ENCODE data around the gene SLC22A16. TPM values are rescaled to one million over a fixed set of nuclear protein-coding genes. Genes with fewer than 3 reads are reported as not detected.

The SLC22A16 gene
- total and polyA plus RNA-seq, 2 donors (not counting 3 experiments of a cell fraction or from before 2014, with no cell fraction given) = not detected

DNA sequence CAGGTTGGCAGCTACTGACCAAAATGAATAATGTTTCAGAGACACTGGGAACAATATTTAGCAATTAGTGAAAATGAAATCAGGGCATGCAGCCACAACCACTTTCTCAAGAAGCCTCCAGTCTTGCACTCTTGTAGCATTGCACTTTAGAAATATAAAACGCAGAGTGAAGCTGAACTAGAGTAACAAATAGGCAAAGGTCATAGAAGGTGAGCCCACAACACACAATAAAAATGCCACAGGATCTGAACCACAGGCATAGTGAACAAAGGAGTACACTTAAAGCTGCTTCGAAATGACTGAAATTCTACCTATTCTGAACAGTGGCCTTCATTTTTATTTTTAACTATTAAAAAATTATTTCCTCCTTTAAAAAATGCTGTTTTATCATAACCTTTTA lies 86.0 kb downstream of the SLC22A16 start:
- BruUV-seq (replicated peaks) = no TSS peak

More for the DNA sequence above, 86.0 kb downstream of the SLC22A16 start:
- Histone ChIP-seq H3K4me3 (replicated peaks in 1 of 3; ENCODE audit: insufficient read depth in 1 of 3, low read depth in 1 of 3, low read length in 3 of 3) (no peak overlapping the region), H3K4me1 (ENCODE audit: control insufficient read depth, extremely low read depth, insufficient read depth, low read length) (peaks cover 17% of the 10 kb centered on the region), H3K9me1 (replicated peaks; ENCODE audit: control insufficient read depth, extremely low read depth, insufficient read depth, low read length) (no peaks in the 10 kb centered on the region), H3K9me3 (replicated peaks; ENCODE audit: control insufficient read depth, insufficient read depth, low read length) (no peaks in the 10 kb centered on the region), H3K27ac (ENCODE audit: insufficient read depth, low read depth, low read length) (peak overlapping the region; percentile 54), H2AFZ (ENCODE audit: low read depth, low read length) (no peak overlapping the region), H3K36me3 (ENCODE audit: control insufficient read depth in 2 of 2, extremely low read depth in 1 of 2, insufficient read depth in 2 of 2, low read length in 2 of 2) (no peaks in the 10 kb centered on the region), H3K79me2 (ENCODE audit: control insufficient read depth, insufficient read depth, low read length) (no peaks in the 10 kb centered on the region), H3K9ac (replicated peaks; ENCODE audit: extremely low read depth, insufficient read depth, low read length) (no peak overlapping the region), H3K4me2 (ENCODE audit: insufficient read depth, low read length) (peak overlapping the region; percentile 13), H3K27me3 (ENCODE audit: control insufficient read depth in 2 of 2, insufficient read depth in 2 of 2, low read length in 2 of 2) (peaks cover 10 to 15% of the 10 kb centered on the region in 2 experiments), H4K20me1 (replicated peaks; ENCODE audit: control insufficient read depth, extremely low read depth, insufficient read depth, low read length) (no peaks in the 10 kb centered on the region)
- dilution Hi-C loops (cut with MboI; ENCODE audit: extremely low pct_ligation_motif_present, low sequenced_read_pairs) = no loop called here
- ChIA-PET POLR2A (no interaction called here), CTCF (interaction anchor here (0.7 to 9.2 kb wide), 17 partner anchors 11 to 863 kb away, joined by 3 to 192 read pairs (median 4); partner anchors contain the start of gene WASF1)
- intact Hi-C loops (cut with micrococcal nuclease) = loop anchor here (1.0 to 2.0 kb wide), 6 partner anchors 337 to 864 kb away; no protein-coding TSS in a partner anchor
- TF ChIP-seq EZH2 (IDR thresholded peaks at IDR 0.05; ENCODE audit: borderline replicate concordance, low read depth, low read length, severe bottlenecking) (no peak), MYC (IDR thresholded peaks at IDR 0.05; ENCODE audit: low read depth, low read length) (no peak), POLR2A (IDR thresholded peaks at IDR 0.05; ENCODE audit: low read depth, low read length) (no peak), JUN (IDR thresholded peaks at IDR 0.05; ENCODE audit: borderline replicate concordance, insufficient read depth, insufficient read length, low read depth) (no peak), CTCF (IDR thresholded peaks at IDR 0.05; ENCODE audit: extremely low read depth in 1 of 2, insufficient read depth in 1 of 2, low read depth in 1 of 2, low read length in 2 of 2) (no peak), GATA2 (IDR thresholded peaks at IDR 0.05; ENCODE audit: insufficient read depth, insufficient read length, low read depth, low read length) (no peak), FOS (IDR thresholded peaks at IDR 0.05; ENCODE audit: borderline replicate concordance, insufficient read depth, low read length) (no peak), POLR2AphosphoS5 (IDR thresholded peaks at IDR 0.05; ENCODE audit: insufficient read depth, low read depth, low read length) (no peak)
- TF ChIP-seq, protein P1, sequence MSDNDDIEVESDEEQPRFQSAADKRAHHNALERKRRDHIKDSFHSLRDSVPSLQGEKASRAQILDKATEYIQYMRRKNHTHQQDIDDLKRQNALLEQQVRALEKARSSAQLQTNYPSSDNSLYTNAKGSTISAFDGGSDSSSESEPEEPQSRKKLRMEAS (IDR thresholded peaks at IDR 0.05; ENCODE audit: insufficient read depth, insufficient read length) = no peak
- FAIRE-seq = no peak
- no peak for DNase-seq (ENCODE audit: low read depth, low spot score)
